GM23338 (cell line): ENCODE measurements around the gene DNAJC6. TPM values are rescaled to one million over a fixed set of nuclear protein-coding genes. Genes with fewer than 3 reads are reported as not detected.

Source experiments
- ATAC-seq: fragments of 200-7000 bp; cut with Tn5 transposase; 3 replicates; pipeline ENCODE4 v1.9.1; 2020
- DNase-seq: peaks from one replicate; pipeline ENCODE4 v3.0.0-alpha.2; 2015; ENCODE audit warnings: low spot score
- H2AFZ ChIP-seq: fragments of 200-600 bp; sonication (generic); 2 replicates; pipeline ENCODE4 v1.8.0; 2016; ENCODE audit warnings: antibody characterized with exemption, mild to moderate bottlenecking, moderate library complexity
- H3F3A ChIP-seq: fragments of 200-600 bp; sonication (generic); replicated peaks from 2 replicates; pipeline ENCODE4 v1.8.0; 2017; ENCODE audit warnings: antibody characterized with exemption, mixed run types, low read depth
- H3K27ac ChIP-seq: fragments of 200-600 bp; sonication (generic); 2 replicates; pipeline ENCODE4 v1.6.1; 2016; ENCODE audit warnings: low read depth
- H3K27me3 ChIP-seq: fragments of 200-600 bp; sonication (generic); 2 replicates; pipeline ENCODE4 v1.8.0; 2016; ENCODE audit warnings: mild to moderate bottlenecking, mixed run types, moderate library complexity; ENCODE audit not compliant: insufficient read depth
- H3K36me3 ChIP-seq: fragments of 200-600 bp; sonication (generic); 2 replicates; pipeline ENCODE4 v1.8.0; 2016; ENCODE audit warnings: mild to moderate bottlenecking; ENCODE audit not compliant: insufficient read depth
- H3K4me1 ChIP-seq: fragments of 200-600 bp; sonication (generic); 2 replicates; pipeline ENCODE4 v1.8.0; 2016; ENCODE audit warnings: mild to moderate bottlenecking, moderate library complexity; ENCODE audit not compliant: insufficient read depth
- H3K4me2 ChIP-seq: fragments of 200-600 bp; sonication (generic); 2 replicates; pipeline ENCODE4 v1.7.1; 2017; ENCODE audit warnings: mixed run types
- H3K4me3 ChIP-seq: fragments of 200-600 bp; sonication (generic); 2 replicates; pipeline ENCODE4 v1.6.1; 2016; ENCODE audit warnings: mixed run types
- H3K79me2 ChIP-seq: fragments of 200-600 bp; sonication (generic); replicated peaks from 2 replicates; pipeline ENCODE4 v1.8.0; 2017; ENCODE audit warnings: mild to moderate bottlenecking; ENCODE audit not compliant: insufficient read depth
- H3K9me2 ChIP-seq: fragments of 200-600 bp; sonication (generic); 2 replicates; pipeline ENCODE4 v1.8.0; 2017; ENCODE audit not compliant: insufficient read depth
- H4K20me1 ChIP-seq: fragments of 200-600 bp; sonication (generic); replicated peaks from 2 replicates; pipeline ENCODE4 v1.8.0; 2017; ENCODE audit warnings: mild to moderate bottlenecking; ENCODE audit not compliant: insufficient read depth
- H3K27ac Mint-ChIP-seq: 2 replicates; pipeline ENCODE4 v1.8.0; 2020; ENCODE audit warnings: inconsistent platforms, mild to moderate bottlenecking, moderate library complexity, mixed read lengths
- H3K27me3 Mint-ChIP-seq: 3 replicates; pipeline ENCODE4 v1.8.0; 2022; ENCODE audit warnings: low read depth, mild to moderate bottlenecking, moderate library complexity, mixed read lengths, inconsistent platforms; ENCODE audit not compliant: insufficient read depth, poor library complexity
- H3K36me3 Mint-ChIP-seq: 3 replicates; pipeline ENCODE4 v1.8.0; 2021; ENCODE audit warnings: low read depth, mild to moderate bottlenecking, inconsistent platforms, moderate library complexity, mixed read lengths
- H3K4me1 Mint-ChIP-seq: 3 replicates; pipeline ENCODE4 v1.8.0; 2020; ENCODE audit warnings: mild to moderate bottlenecking, inconsistent platforms, mixed read lengths
- H3K4me3 Mint-ChIP-seq: 3 replicates; pipeline ENCODE4 v1.8.0; 2021; ENCODE audit warnings: moderate library complexity, mild to moderate bottlenecking, inconsistent platforms, mixed read lengths
- H3K9me3 Mint-ChIP-seq: 3 replicates; pipeline ENCODE4 v1.8.0; 2020; ENCODE audit warnings: moderate library complexity, mild to moderate bottlenecking, inconsistent platforms, mixed read lengths
- CTCF ChIP-seq, 2 experiments: fragments of 200-600 bp in 1 of 2; sonication (generic) in 1 of 2; conservative IDR thresholded peaks; 2 replicates each; pipeline versions ENCODE4 v1.5.1 to v1.6.1; 2016 to 2017; ENCODE audit warnings: antibody characterized with exemption in 2 of 2, low read depth in 2 of 2, mild to moderate bottlenecking in 2 of 2, moderate library complexity in 1 of 2
- ETS1 ChIP-seq: IDR thresholded peaks from 2 replicates; pipeline ENCODE4 v1.6.1; 2016; ENCODE audit warnings: antibody characterized with exemption
- EZH2phosphoT487 ChIP-seq: fragments of 200-600 bp; sonication (generic); IDR thresholded peaks from one replicate; pipeline ENCODE4 v1.8.1; 2018; ENCODE audit warnings: antibody characterized with exemption; ENCODE audit not compliant: unreplicated experiment
- JUNB ChIP-seq: IDR thresholded peaks from one replicate; pipeline ENCODE4 v1.6.1; 2016; ENCODE audit warnings: antibody characterized with exemption; ENCODE audit not compliant: unreplicated experiment
- NANOG ChIP-seq: IDR thresholded peaks from 2 replicates; pipeline ENCODE4 v1.6.1; 2016; ENCODE audit warnings: antibody characterized with exemption, borderline replicate concordance
- POLR2AphosphoS5 ChIP-seq: IDR thresholded peaks from 2 replicates; pipeline ENCODE4 v1.6.1; 2016; ENCODE audit warnings: antibody characterized with exemption, low read depth
- REST ChIP-seq: IDR thresholded peaks from one replicate; pipeline ENCODE4 v1.6.1; 2018; ENCODE audit warnings: antibody characterized with exemption; ENCODE audit not compliant: unreplicated experiment
- ZNF114 ChIP-seq: fragments of 250-450 bp; sonication (Bioruptor Pico); IDR thresholded peaks from 2 replicates; pipeline ENCODE4 v1.5.0; 2020; ENCODE audit warnings: mild to moderate bottlenecking, moderate library complexity
- ZNF331 ChIP-seq: fragments of 250-450 bp; sonication (Bioruptor Pico); IDR thresholded peaks from 2 replicates; pipeline ENCODE4 v1.5.0; 2020; ENCODE audit warnings: low read depth, mild to moderate bottlenecking, moderate library complexity
- polyA plus RNA-seq: library from polyadenylated mRNA; unstranded; fragments of >200 nt; fragmentation: Nextera tagmentation; extraction: Ambion mirVana; gene quantifications from 2 replicates; pipeline ENCODE4 v1.2.1, GENCODE V29; 2016
- total RNA-seq: library from RNA; depleted of rRNA; stranded (reverse); fragments of >200 nt; shearing (Covaris generic); gene quantifications from 2 replicates; pipeline ENCODE4 v1.2.3, GENCODE V29; 2014

DNAJC6 gene
- total and polyA plus RNA-seq, 2 experiments from 2014 or later = 2.4 to 7.4 TPM

- no peaks in the 10 kb centered on the region for H3K27me3 Mint-ChIP-seq
- Histone ChIP-seq H3F3A (no peaks in the 10 kb centered on the region), H3K4me2 (no peak overlapping the region), H3K79me2 (peaks cover 7% of the 10 kb centered on the region; the same call in 1 of the 2 replicates), H2AFZ (no peak overlapping the region), H4K20me1 (no peaks in the 10 kb centered on the region), H3K27ac (no peak overlapping the region), H3K4me1 (peaks cover 38% of the 10 kb centered on the region), H3K9me2 (no peaks in the 10 kb centered on the region), H3K4me3 (no peak overlapping the region), H3K27me3 (no peaks in the 10 kb centered on the region), H3K36me3 (no peaks in the 10 kb centered on the region)
- ATAC-seq = no peak
- TF ChIP-seq EZH2phosphoT487 (no peak), JUNB (no peak), ZNF114 (no peak), ETS1 (no peak), ZNF331 (CRISPR knock-in tag) (no peak), REST (no peak), NANOG (no peak)
- peak overlapping the region; percentile 46; the same call in 1 of the 2 replicates for H3K27ac Mint-ChIP-seq
- peaks cover 17% of the 10 kb centered on the region for H3K36me3 Mint-ChIP-seq
- no peak for DNase-seq
- no peak overlapping the region for H3K4me3 Mint-ChIP-seq
- H3K4me1 Mint-ChIP-seq = peaks cover 43% of the 10 kb centered on the region
- no peaks in the 10 kb centered on the region for H3K9me3 Mint-ChIP-seq
Measured at GRCh38 chr1:65429806-65430205, 120.5 kb downstream of the DNAJC6 start.

GRCh38 chr1:65431111-65431705 is 121.9 kb downstream of the DNAJC6 start:
- H3K4me1 Mint-ChIP-seq = peaks cover 40% of the 10 kb centered on the region
- H3K27me3 Mint-ChIP-seq = no peaks in the 10 kb centered on the region
- DNase-seq (peak; percentile 75), ATAC-seq (peak; percentile 17; the same call in 1 of the 3 replicates)
- Histone ChIP-seq H4K20me1 (no peaks in the 10 kb centered on the region), H3K27ac (peak overlapping the region; percentile 57; the same call in 1 of the 2 replicates), H3K4me1 (peaks cover 26% of the 10 kb centered on the region), H3K36me3 (no peaks in the 10 kb centered on the region), H3K4me3 (no peak overlapping the region), H3K27me3 (no peaks in the 10 kb centered on the region), H3K4me2 (no peak overlapping the region), H3F3A (no peaks in the 10 kb centered on the region), H3K9me2 (no peaks in the 10 kb centered on the region), H3K79me2 (no peaks in the 10 kb centered on the region), H2AFZ (no peak overlapping the region)
- peaks cover 8% of the 10 kb centered on the region for H3K36me3 Mint-ChIP-seq
- H3K27ac Mint-ChIP-seq = no peak overlapping the region
- TF ChIP-seq CTCF (conservative IDR thresholded peaks at IDR 0.05; ENCODE audit: low read depth in 2 of 2) (peak; percentile 59 to 89), POLR2AphosphoS5 (no peak), REST (no peak), ZNF114 (no peak), ETS1 (no peak), NANOG (no peak)
- no peaks in the 10 kb centered on the region for H3K9me3 Mint-ChIP-seq
- H3K4me3 Mint-ChIP-seq = no peak overlapping the region
